D721Med (cell line): ENCODE results near the gene PDZRN4.

ENCODE experiments used
- DNase-seq: peaks from one replicate; pipeline ENCODE4 v3.0.0; 2011; ENCODE audit warnings: low spot score; ENCODE audit not compliant: insufficient read length
- FAIRE-seq: peaks from 2 replicates; lab custom pipeline; 2011; peaks lifted over from hg19 to GRCh38; lab: Jason Lieb, UNC
- CTCF ChIP-seq: IDR thresholded peaks from 2 replicates; pipeline ENCODE4 v1.5.1; 2012; ENCODE audit warnings: mild to moderate bottlenecking, control low read depth; ENCODE audit not compliant: insufficient read depth; ENCODE audit errors: missing control alignments

Gene PDZRN4

GRCh38 chr12:41188058-41188840, at the start of gene PDZRN4:
Gene PDZRN4, plus strand, starts transcription at chr12:41188320.
- no peak for DNase-seq
- FAIRE-seq = no peak
- TF ChIP-seq CTCF = no peak

- FAIRE-seq (no peak), DNase-seq (no peak)
- no peak for TF ChIP-seq CTCF
These were observed 48.0 kb upstream of the PDZRN4 start for GRCh38 chr12:41140117-41140516.

- no peak for FAIRE-seq
- no peak for DNase-seq
- TF ChIP-seq CTCF = no peak
These were observed 47.0 kb upstream of the PDZRN4 start for GRCh38 chr12:41141104-41141503.

- DNase-seq (no peak), FAIRE-seq (no peak)
- no peak for TF ChIP-seq CTCF
These were observed 45.7 kb upstream of the PDZRN4 start for GRCh38 chr12:41142376-41142775.

- DNase-seq (no peak), FAIRE-seq (no peak)
- TF ChIP-seq CTCF = no peak
These were observed 36.3 kb upstream of the PDZRN4 start for GRCh38 chr12:41151793-41152192.

GRCh38 chr12:41162461-41162860, 25.7 kb upstream of the PDZRN4 start:
- no peak for FAIRE-seq
- TF ChIP-seq CTCF = no peak
- DNase-seq = no peak

GRCh38 chr12:41167701-41168100, 20.4 kb upstream of the PDZRN4 start:
- FAIRE-seq (no peak), DNase-seq (no peak)
- no peak for TF ChIP-seq CTCF
